ENCODE data around the gene GPR84.

The GPR84 gene

GRCh38 chr12:54392485-54393206 lies 28.4 kb upstream of the GPR84 start:
- TF ChIP-seq, protein P1, sequence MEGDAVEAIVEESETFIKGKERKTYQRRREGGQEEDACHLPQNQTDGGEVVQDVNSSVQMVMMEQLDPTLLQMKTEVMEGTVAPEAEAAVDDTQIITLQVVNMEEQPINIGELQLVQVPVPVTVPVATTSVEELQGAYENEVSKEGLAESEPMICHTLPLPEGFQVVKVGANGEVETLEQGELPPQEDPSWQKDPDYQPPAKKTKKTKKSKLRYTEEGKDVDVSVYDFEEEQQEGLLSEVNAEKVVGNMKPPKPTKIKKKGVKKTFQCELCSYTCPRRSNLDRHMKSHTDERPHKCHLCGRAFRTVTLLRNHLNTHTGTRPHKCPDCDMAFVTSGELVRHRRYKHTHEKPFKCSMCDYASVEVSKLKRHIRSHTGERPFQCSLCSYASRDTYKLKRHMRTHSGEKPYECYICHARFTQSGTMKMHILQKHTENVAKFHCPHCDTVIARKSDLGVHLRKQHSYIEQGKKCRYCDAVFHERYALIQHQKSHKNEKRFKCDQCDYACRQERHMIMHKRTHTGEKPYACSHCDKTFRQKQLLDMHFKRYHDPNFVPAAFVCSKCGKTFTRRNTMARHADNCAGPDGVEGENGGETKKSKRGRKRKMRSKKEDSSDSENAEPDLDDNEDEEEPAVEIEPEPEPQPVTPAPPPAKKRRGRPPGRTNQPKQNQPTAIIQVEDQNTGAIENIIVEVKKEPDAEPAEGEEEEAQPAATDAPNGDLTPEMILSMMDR (IDR thresholded peaks at IDR 0.05; ENCODE audit: low read depth, low read length, missing control alignments): no peak
- no peak for DNase-seq (ENCODE audit: extremely low read depth, low read depth)
- no peak overlapping the region for H3K4me3 ChIP-seq (replicated peaks; ENCODE audit: low read depth, low read length)

DNA sequence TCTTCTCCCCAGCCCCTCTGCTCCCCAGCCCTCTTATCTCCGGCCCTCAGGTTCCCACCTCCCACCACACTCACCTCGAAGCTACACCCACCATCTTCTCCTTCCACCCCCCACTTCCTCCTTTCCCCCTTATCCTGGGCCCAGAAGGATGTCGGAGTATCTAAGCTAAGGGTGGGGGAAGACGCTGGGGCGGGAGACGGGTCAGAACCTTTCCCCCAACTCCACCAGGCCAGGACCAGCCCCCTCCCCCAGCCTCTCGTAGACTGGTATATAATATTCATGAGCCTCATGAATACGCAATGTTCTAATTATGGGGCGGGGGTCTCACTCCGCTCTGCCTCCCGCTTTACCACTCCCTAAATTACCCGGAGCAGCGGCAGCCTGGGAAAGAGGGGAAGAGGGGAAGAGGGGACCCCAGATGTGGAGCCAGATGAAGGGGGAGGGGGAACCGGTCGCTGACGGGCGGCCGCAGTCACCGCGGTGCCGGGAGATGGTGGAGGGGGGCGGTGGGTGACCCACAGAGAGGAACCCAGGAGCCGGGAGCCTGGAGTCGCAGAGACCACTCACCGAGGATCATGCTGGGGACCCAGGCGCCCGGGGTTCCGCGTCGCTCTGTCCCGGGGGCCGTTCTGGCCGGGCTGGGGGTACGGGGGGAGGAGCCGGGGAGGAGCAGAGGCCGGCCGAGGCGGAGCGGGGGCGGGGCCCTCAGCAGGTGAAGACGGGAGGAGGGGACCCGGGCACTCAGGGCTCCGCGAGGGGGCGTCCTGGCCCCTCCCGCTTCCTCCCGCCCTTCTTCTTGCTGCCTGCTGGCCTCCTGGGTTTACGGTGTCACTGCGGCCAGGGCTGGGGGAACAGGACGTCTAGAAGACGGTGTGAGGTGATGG lies 26.6 kb upstream of the GPR84 start:
- TF ChIP-seq, protein P1 (IDR thresholded peaks at IDR 0.05; ENCODE audit: low read depth, low read length, missing control alignments): no peak
- DNase-seq (ENCODE audit: extremely low read depth, low read depth): no peak
- no peak overlapping the region for H3K4me3 ChIP-seq (replicated peaks; ENCODE audit: low read depth, low read length)

- DNase-seq (ENCODE audit: extremely low read depth, low read depth): no peak
- TF ChIP-seq, protein P1 (IDR thresholded peaks at IDR 0.05; ENCODE audit: low read depth, low read length, missing control alignments): no peak
- H3K4me3 ChIP-seq (replicated peaks; ENCODE audit: low read depth, low read length): no peak overlapping the region
Measured at GRCh38 chr12:54390176-54390667, 25.9 kb upstream of the GPR84 start.

- DNase-seq (ENCODE audit: extremely low read depth, low read depth): no peak
- H3K4me3 ChIP-seq (replicated peaks; ENCODE audit: low read depth, low read length): no peak overlapping the region
- TF ChIP-seq, protein P1 (IDR thresholded peaks at IDR 0.05; ENCODE audit: low read depth, low read length, missing control alignments): no peak
Measured at GRCh38 chr12:54389607-54390175, 25.4 kb upstream of the GPR84 start.

- TF ChIP-seq, protein P1 (IDR thresholded peaks at IDR 0.05; ENCODE audit: low read depth, low read length, missing control alignments): no peak
- DNase-seq (ENCODE audit: extremely low read depth, low read depth): no peak
- H3K4me3 ChIP-seq (replicated peaks; ENCODE audit: low read depth, low read length): no peak overlapping the region
Measured at GRCh38 chr12:54389134-54389508, 24.8 kb upstream of the GPR84 start.

- TF ChIP-seq, protein P1 (IDR thresholded peaks at IDR 0.05; ENCODE audit: low read depth, low read length, missing control alignments): no peak
- DNase-seq (ENCODE audit: extremely low read depth, low read depth): no peak
- H3K4me3 ChIP-seq (replicated peaks; ENCODE audit: low read depth, low read length): no peak overlapping the region
Measured at GRCh38 chr12:54388237-54389133, 24.2 kb upstream of the GPR84 start.
